Lower leg skin (tissue), 3 donors: ENCODE results near the gene NOD2.

ENCODE experiments used
- POLR2A ChIP-seq, 2 donors: fragments of 450-650 bp; IDR thresholded peaks; one replicate each; pipeline ENCODE4 v1.6.1; 2016 to 2017; ENCODE audit warnings: antibody characterized with exemption in 2 of 2, mild to moderate bottlenecking in 1 of 2, moderate library complexity in 1 of 2
- TF ChIP-seq, protein P1 (sequence below), 3 donors: fragments of 450-650 bp; IDR thresholded peaks; one replicate each; pipeline ENCODE4 v1.5.1; 2016; ENCODE audit warnings: antibody characterized with exemption in 3 of 3, mild to moderate bottlenecking in 3 of 3, moderate library complexity in 2 of 3

DNA sequence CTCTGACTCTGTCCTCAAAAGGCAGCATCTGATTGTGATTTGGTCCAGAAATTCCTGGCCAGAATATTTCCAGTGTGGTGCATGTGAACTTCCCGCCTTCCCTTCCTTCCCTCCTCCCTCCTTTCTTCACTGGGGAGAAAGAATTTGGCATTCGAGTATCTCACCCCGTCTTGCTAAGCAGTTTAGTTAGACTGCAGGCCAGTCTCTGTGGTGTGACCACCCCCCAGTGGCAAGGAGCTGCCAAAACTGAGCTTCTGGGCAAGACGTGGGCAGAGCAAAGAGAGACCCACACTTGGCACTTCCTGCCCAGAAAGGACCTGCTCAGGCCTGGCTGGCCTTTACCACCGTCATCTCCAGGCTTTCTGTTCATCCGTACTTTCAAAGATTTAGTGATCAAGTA, 48.7 kb upstream of the NOD2 start:
- TF ChIP-seq, protein P1, sequence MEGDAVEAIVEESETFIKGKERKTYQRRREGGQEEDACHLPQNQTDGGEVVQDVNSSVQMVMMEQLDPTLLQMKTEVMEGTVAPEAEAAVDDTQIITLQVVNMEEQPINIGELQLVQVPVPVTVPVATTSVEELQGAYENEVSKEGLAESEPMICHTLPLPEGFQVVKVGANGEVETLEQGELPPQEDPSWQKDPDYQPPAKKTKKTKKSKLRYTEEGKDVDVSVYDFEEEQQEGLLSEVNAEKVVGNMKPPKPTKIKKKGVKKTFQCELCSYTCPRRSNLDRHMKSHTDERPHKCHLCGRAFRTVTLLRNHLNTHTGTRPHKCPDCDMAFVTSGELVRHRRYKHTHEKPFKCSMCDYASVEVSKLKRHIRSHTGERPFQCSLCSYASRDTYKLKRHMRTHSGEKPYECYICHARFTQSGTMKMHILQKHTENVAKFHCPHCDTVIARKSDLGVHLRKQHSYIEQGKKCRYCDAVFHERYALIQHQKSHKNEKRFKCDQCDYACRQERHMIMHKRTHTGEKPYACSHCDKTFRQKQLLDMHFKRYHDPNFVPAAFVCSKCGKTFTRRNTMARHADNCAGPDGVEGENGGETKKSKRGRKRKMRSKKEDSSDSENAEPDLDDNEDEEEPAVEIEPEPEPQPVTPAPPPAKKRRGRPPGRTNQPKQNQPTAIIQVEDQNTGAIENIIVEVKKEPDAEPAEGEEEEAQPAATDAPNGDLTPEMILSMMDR (IDR thresholded peaks at IDR 0.05): no peak
- TF ChIP-seq POLR2A (IDR thresholded peaks at IDR 0.05): no peak
